GM23338 (cell line): ENCODE data around the gene TMEM217. TPM values are rescaled to one million over a fixed set of nuclear protein-coding genes. Genes with fewer than 3 reads are reported as not detected.
A peak's percentile ranks its signal among the peaks of the same experiment; 100 is the strongest.

Experiments
- ATAC-seq: fragments of 200-7000 bp; cut with Tn5 transposase; 3 replicates; pipeline ENCODE4 v1.9.1; 2020
- DNase-seq: peaks from one replicate; pipeline ENCODE4 v3.0.0-alpha.2; 2015; ENCODE audit warnings: low spot score
- H2AFZ ChIP-seq: fragments of 200-600 bp; sonication (generic); 2 replicates; pipeline ENCODE4 v1.8.0; 2016; ENCODE audit warnings: antibody characterized with exemption, mild to moderate bottlenecking, moderate library complexity
- H3F3A ChIP-seq: fragments of 200-600 bp; sonication (generic); replicated peaks from 2 replicates; pipeline ENCODE4 v1.8.0; 2017; ENCODE audit warnings: antibody characterized with exemption, mixed run types, low read depth
- H3K27ac ChIP-seq: fragments of 200-600 bp; sonication (generic); 2 replicates; pipeline ENCODE4 v1.6.1; 2016; ENCODE audit warnings: low read depth
- H3K27me3 ChIP-seq: fragments of 200-600 bp; sonication (generic); 2 replicates; pipeline ENCODE4 v1.8.0; 2016; ENCODE audit warnings: mild to moderate bottlenecking, mixed run types, moderate library complexity; ENCODE audit not compliant: insufficient read depth
- H3K36me3 ChIP-seq: fragments of 200-600 bp; sonication (generic); 2 replicates; pipeline ENCODE4 v1.8.0; 2016; ENCODE audit warnings: mild to moderate bottlenecking; ENCODE audit not compliant: insufficient read depth
- H3K4me1 ChIP-seq: fragments of 200-600 bp; sonication (generic); 2 replicates; pipeline ENCODE4 v1.8.0; 2016; ENCODE audit warnings: mild to moderate bottlenecking, moderate library complexity; ENCODE audit not compliant: insufficient read depth
- H3K4me2 ChIP-seq: fragments of 200-600 bp; sonication (generic); 2 replicates; pipeline ENCODE4 v1.7.1; 2017; ENCODE audit warnings: mixed run types
- H3K4me3 ChIP-seq: fragments of 200-600 bp; sonication (generic); 2 replicates; pipeline ENCODE4 v1.6.1; 2016; ENCODE audit warnings: mixed run types
- H3K79me2 ChIP-seq: fragments of 200-600 bp; sonication (generic); replicated peaks from 2 replicates; pipeline ENCODE4 v1.8.0; 2017; ENCODE audit warnings: mild to moderate bottlenecking; ENCODE audit not compliant: insufficient read depth
- H3K9me2 ChIP-seq: fragments of 200-600 bp; sonication (generic); 2 replicates; pipeline ENCODE4 v1.8.0; 2017; ENCODE audit not compliant: insufficient read depth
- H4K20me1 ChIP-seq: fragments of 200-600 bp; sonication (generic); replicated peaks from 2 replicates; pipeline ENCODE4 v1.8.0; 2017; ENCODE audit warnings: mild to moderate bottlenecking; ENCODE audit not compliant: insufficient read depth
- H3K27ac Mint-ChIP-seq: 2 replicates; pipeline ENCODE4 v1.8.0; 2020; ENCODE audit warnings: inconsistent platforms, mild to moderate bottlenecking, moderate library complexity, mixed read lengths
- H3K27me3 Mint-ChIP-seq: 3 replicates; pipeline ENCODE4 v1.8.0; 2022; ENCODE audit warnings: low read depth, mild to moderate bottlenecking, moderate library complexity, mixed read lengths, inconsistent platforms; ENCODE audit not compliant: insufficient read depth, poor library complexity
- H3K36me3 Mint-ChIP-seq: 3 replicates; pipeline ENCODE4 v1.8.0; 2021; ENCODE audit warnings: low read depth, mild to moderate bottlenecking, inconsistent platforms, moderate library complexity, mixed read lengths
- H3K4me1 Mint-ChIP-seq: 3 replicates; pipeline ENCODE4 v1.8.0; 2020; ENCODE audit warnings: mild to moderate bottlenecking, inconsistent platforms, mixed read lengths
- H3K4me3 Mint-ChIP-seq: 3 replicates; pipeline ENCODE4 v1.8.0; 2021; ENCODE audit warnings: moderate library complexity, mild to moderate bottlenecking, inconsistent platforms, mixed read lengths
- H3K9me3 Mint-ChIP-seq: 3 replicates; pipeline ENCODE4 v1.8.0; 2020; ENCODE audit warnings: moderate library complexity, mild to moderate bottlenecking, inconsistent platforms, mixed read lengths
- CREB1 ChIP-seq: fragments of 250-450 bp; sonication (Bioruptor Pico); IDR thresholded peaks from 2 replicates; pipeline ENCODE4 v1.5.0; 2020; ENCODE audit warnings: low read depth, mild to moderate bottlenecking, moderate library complexity
- ETS1 ChIP-seq: IDR thresholded peaks from 2 replicates; pipeline ENCODE4 v1.6.1; 2016; ENCODE audit warnings: antibody characterized with exemption
- EZH2 ChIP-seq: fragments of 200-600 bp; sonication (generic); IDR thresholded peaks from one replicate; pipeline ENCODE4 v1.8.0; 2017; ENCODE audit warnings: antibody characterized with exemption, mild to moderate bottlenecking, low read depth; ENCODE audit not compliant: unreplicated experiment
- EZH2phosphoT487 ChIP-seq: fragments of 200-600 bp; sonication (generic); IDR thresholded peaks from one replicate; pipeline ENCODE4 v1.8.1; 2018; ENCODE audit warnings: antibody characterized with exemption; ENCODE audit not compliant: unreplicated experiment
- JUNB ChIP-seq: IDR thresholded peaks from one replicate; pipeline ENCODE4 v1.6.1; 2016; ENCODE audit warnings: antibody characterized with exemption; ENCODE audit not compliant: unreplicated experiment
- NANOG ChIP-seq: IDR thresholded peaks from 2 replicates; pipeline ENCODE4 v1.6.1; 2016; ENCODE audit warnings: antibody characterized with exemption, borderline replicate concordance
- POLR2AphosphoS5 ChIP-seq: IDR thresholded peaks from 2 replicates; pipeline ENCODE4 v1.6.1; 2016; ENCODE audit warnings: antibody characterized with exemption, low read depth
- REST ChIP-seq: IDR thresholded peaks from one replicate; pipeline ENCODE4 v1.6.1; 2018; ENCODE audit warnings: antibody characterized with exemption; ENCODE audit not compliant: unreplicated experiment
- STAT1 ChIP-seq: IDR thresholded peaks from one replicate; pipeline ENCODE4 v1.6.1; 2016; ENCODE audit warnings: antibody characterized with exemption; ENCODE audit not compliant: unreplicated experiment
- ZNF114 ChIP-seq: fragments of 250-450 bp; sonication (Bioruptor Pico); IDR thresholded peaks from 2 replicates; pipeline ENCODE4 v1.5.0; 2020; ENCODE audit warnings: mild to moderate bottlenecking, moderate library complexity
- ZNF331 ChIP-seq: fragments of 250-450 bp; sonication (Bioruptor Pico); IDR thresholded peaks from 2 replicates; pipeline ENCODE4 v1.5.0; 2020; ENCODE audit warnings: low read depth, mild to moderate bottlenecking, moderate library complexity
- ZNF462 ChIP-seq: fragments of 250-450 bp; sonication (Bioruptor Pico); IDR thresholded peaks from 2 replicates; pipeline ENCODE4 v1.5.0; 2020; ENCODE audit warnings: mild to moderate bottlenecking, moderate library complexity
- polyA plus RNA-seq: library from polyadenylated mRNA; unstranded; fragments of >200 nt; fragmentation: Nextera tagmentation; extraction: Ambion mirVana; gene quantifications from 2 replicates; pipeline ENCODE4 v1.2.1, GENCODE V29; 2016
- total RNA-seq: library from RNA; depleted of rRNA; stranded (reverse); fragments of >200 nt; shearing (Covaris generic); gene quantifications from 2 replicates; pipeline ENCODE4 v1.2.3, GENCODE V29; 2014
- TF ChIP-seq, protein P1 (sequence below), 2 experiments: fragments of 200-600 bp in 1 of 2; sonication (generic) in 1 of 2; conservative IDR thresholded peaks; 2 replicates each; pipeline versions ENCODE4 v1.5.1 to v1.6.1; 2016 to 2017; ENCODE audit warnings: antibody characterized with exemption in 2 of 2, low read depth in 2 of 2, mild to moderate bottlenecking in 2 of 2, moderate library complexity in 1 of 2

TMEM217 gene
- total and polyA plus RNA-seq, 2 experiments from 2014 or later: 1.3 TPM; not detected in 1

DNA sequence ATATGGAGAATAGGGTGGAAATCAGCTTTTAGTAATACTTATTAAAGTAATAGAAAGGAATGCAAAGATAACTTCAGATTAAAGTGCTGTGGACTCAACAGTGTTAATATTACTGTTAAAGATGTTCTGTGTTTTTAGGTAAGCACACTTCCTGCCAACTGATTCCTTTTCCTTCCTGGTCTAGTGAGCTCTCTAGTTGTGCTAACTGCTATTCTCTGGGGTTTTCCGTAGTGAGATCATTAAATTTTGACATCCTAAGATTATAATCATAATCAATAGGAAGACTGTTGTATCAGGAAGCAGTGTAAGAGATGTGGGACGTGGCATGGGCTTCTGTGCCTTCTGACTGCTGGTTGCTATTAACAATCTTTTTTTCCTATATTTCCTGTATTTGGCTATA is 1.2 kb upstream of the TMEM217 start:
- no peaks in the 10 kb centered on the region for H4K20me1 ChIP-seq
- peak overlapping the region; percentile 99 for H3K4me3 Mint-ChIP-seq
- no peaks in the 10 kb centered on the region for H3K9me2 ChIP-seq
- H3K36me3 Mint-ChIP-seq: peaks cover 4% of the 10 kb centered on the region; the same call in 1 of the 3 replicates
- peak overlapping the region; percentile 81 for H3K4me2 ChIP-seq
- no peak for TF ChIP-seq ETS1
- TF ChIP-seq, protein P1, sequence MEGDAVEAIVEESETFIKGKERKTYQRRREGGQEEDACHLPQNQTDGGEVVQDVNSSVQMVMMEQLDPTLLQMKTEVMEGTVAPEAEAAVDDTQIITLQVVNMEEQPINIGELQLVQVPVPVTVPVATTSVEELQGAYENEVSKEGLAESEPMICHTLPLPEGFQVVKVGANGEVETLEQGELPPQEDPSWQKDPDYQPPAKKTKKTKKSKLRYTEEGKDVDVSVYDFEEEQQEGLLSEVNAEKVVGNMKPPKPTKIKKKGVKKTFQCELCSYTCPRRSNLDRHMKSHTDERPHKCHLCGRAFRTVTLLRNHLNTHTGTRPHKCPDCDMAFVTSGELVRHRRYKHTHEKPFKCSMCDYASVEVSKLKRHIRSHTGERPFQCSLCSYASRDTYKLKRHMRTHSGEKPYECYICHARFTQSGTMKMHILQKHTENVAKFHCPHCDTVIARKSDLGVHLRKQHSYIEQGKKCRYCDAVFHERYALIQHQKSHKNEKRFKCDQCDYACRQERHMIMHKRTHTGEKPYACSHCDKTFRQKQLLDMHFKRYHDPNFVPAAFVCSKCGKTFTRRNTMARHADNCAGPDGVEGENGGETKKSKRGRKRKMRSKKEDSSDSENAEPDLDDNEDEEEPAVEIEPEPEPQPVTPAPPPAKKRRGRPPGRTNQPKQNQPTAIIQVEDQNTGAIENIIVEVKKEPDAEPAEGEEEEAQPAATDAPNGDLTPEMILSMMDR (conservative IDR thresholded peaks at IDR 0.05; ENCODE audit: low read depth in 2 of 2): no peak
- no peak for TF ChIP-seq STAT1
- no peak for TF ChIP-seq REST
- TF ChIP-seq CREB1 (CRISPR knock-in tag): no peak
- TF ChIP-seq EZH2phosphoT487: no peak
- TF ChIP-seq EZH2: no peak
- no peak for TF ChIP-seq ZNF462 (CRISPR knock-in tag)
- no peak for TF ChIP-seq JUNB
- no peak for TF ChIP-seq NANOG
- TF ChIP-seq ZNF331: no peak
- no peak for TF ChIP-seq ZNF114 (CRISPR knock-in tag)
- TF ChIP-seq POLR2AphosphoS5: no peak
- H3K4me3 ChIP-seq: peak overlapping the region; percentile 93
- no peaks in the 10 kb centered on the region for H3K36me3 ChIP-seq
- H3F3A ChIP-seq: no peaks in the 10 kb centered on the region
- peaks cover 60% of the 10 kb centered on the region for H3K79me2 ChIP-seq
- no peak overlapping the region for H3K27ac Mint-ChIP-seq
- H3K27me3 Mint-ChIP-seq: peaks cover 6% of the 10 kb centered on the region
- ATAC-seq (no peak), DNase-seq (no peak)
- H3K4me1 Mint-ChIP-seq: peaks cover 52% of the 10 kb centered on the region
- H3K27me3 ChIP-seq: no peaks in the 10 kb centered on the region
- no peak overlapping the region for H2AFZ ChIP-seq
- H3K9me3 Mint-ChIP-seq: no peaks in the 10 kb centered on the region
- peaks cover 33% of the 10 kb centered on the region for H3K4me1 ChIP-seq
- H3K27ac ChIP-seq: no peak overlapping the region
